ENCODE measurements around the gene CTIF. TPM values are rescaled to one million over a fixed set of nuclear protein-coding genes. Genes with fewer than 3 reads are reported as not detected.

The CTIF gene
- total and polyA plus RNA-seq, 2 experiments from 2014 or later = 8.6 to 14.4 TPM

- peak overlapping the region; percentile 47 for H3K4me3 Mint-ChIP-seq
- H3K79me2 ChIP-seq (replicated peaks; ENCODE audit: insufficient read depth) = peaks cover 46% of the 10 kb centered on the region
Measured at GRCh38 chr18:48543228-48543627, 4.4 kb downstream of the CTIF start.

More at GRCh38 chr18:48543228-48543627, 4.4 kb downstream of the CTIF start:
- peaks cover 66% of the 10 kb centered on the region for H3K4me1 Mint-ChIP-seq
- ATAC-seq = peak; percentile 0
- TF ChIP-seq ZNF331 (CRISPR knock-in tag; IDR thresholded peaks at IDR 0.05; ENCODE audit: low read depth) = no peak
- TF ChIP-seq ZNF462 (CRISPR knock-in tag; IDR thresholded peaks at IDR 0.05) = 0 out of 2 replicates have a peak, but pooled peaks have one; percentile 28
- Histone ChIP-seq H3K4me1 (ENCODE audit: insufficient read depth) (peaks cover 68% of the 10 kb centered on the region), H4K20me1 (replicated peaks; ENCODE audit: insufficient read depth) (peaks cover 15% of the 10 kb centered on the region), H3K4me3 (peak overlapping the region; percentile 22), H3K36me3 (ENCODE audit: insufficient read depth) (no peaks in the 10 kb centered on the region), H3K27me3 (ENCODE audit: insufficient read depth) (peaks cover 24% of the 10 kb centered on the region), H3K27ac (ENCODE audit: low read depth) (peak overlapping the region; percentile 48; the same call in 1 of the 2 replicates), H3K4me2 (peak overlapping the region; percentile 98), H3F3A (replicated peaks; ENCODE audit: low read depth) (peaks cover 28% of the 10 kb centered on the region), H3K9me2 (ENCODE audit: insufficient read depth) (peaks cover 5% of the 10 kb centered on the region; the same call in 1 of the 2 replicates), H2AFZ (no peak overlapping the region)
- H3K36me3 Mint-ChIP-seq (ENCODE audit: low read depth) = peaks cover 4% of the 10 kb centered on the region; the same call in 1 of the 3 replicates
- no peaks in the 10 kb centered on the region for H3K9me3 Mint-ChIP-seq
- H3K27me3 Mint-ChIP-seq (ENCODE audit: insufficient read depth, low read depth, poor library complexity) = peaks cover 27% of the 10 kb centered on the region
- DNase-seq (ENCODE audit: low spot score) = peak; percentile 74
- peak overlapping the region; percentile 86 for H3K27ac Mint-ChIP-seq
